AG04449 (cell line): ENCODE measurements around the gene PLCB3.

Experiments used
- CTCF ChIA-PET: fragments of 350-600 bp; formaldehyde crosslinking; extraction: SDS; loops from one replicate; lab custom pipeline; 2021; ENCODE audit warnings: antibody characterized with exemption; lab: Yijun Ruan, JAX
- POLR2A ChIA-PET: fragments of 400-600, 350-600 bp; formaldehyde crosslinking; extraction: SDS; loops from one replicate; lab custom pipeline; 2020; ENCODE audit warnings: antibody characterized with exemption, inconsistent platforms; lab: Yijun Ruan, JAX
- DNase-seq: peaks from one replicate; pipeline ENCODE4 v3.0.0-alpha.2; 2010; ENCODE audit warnings: low read depth, low spot score
- H3K4me3 ChIP-seq: 2 replicates; pipeline ENCODE4 v1.5.1; 2011; ENCODE audit warnings: low read depth, mild to moderate bottlenecking, control low read depth, low read length
- TF ChIP-seq, protein P1 (sequence below): IDR thresholded peaks from one replicate; pipeline ENCODE4 v1.5.1; 2011; ENCODE audit warnings: mild to moderate bottlenecking, moderate library complexity, low read length, control low read depth, inconsistent platforms; ENCODE audit not compliant: insufficient read depth; ENCODE audit errors: missing control alignments

Gene PLCB3

DNA sequence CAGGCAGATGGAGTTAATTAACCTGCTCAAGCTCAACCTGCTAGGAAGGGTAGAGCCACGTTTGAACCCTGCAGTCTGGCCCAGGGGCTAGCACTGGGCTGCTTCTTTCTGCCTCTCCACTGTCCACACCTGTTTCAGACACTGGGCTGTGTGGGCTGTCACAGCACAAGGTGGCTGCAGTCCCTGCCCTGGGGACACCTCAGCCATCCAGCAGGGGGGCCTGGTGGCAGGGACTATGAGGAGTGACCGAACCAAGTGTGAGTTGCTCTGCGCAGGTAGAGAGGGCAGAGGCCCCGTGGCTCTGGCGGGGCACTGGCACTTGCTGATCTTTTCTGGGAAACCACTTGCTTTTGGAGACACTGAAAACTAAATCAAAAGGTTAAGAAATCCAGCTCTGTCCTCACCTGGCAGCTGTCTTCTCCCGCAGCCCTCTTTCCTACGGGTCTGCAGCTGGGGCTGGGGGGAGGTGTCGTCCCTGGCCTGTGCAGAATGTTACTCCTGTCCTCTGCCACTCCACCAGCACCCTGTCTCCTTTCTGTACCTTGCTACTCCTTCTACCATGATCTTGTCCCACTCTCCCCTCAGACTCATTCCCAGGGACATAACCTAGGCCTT, 27.4 kb downstream of the PLCB3 start:
- POLR2A ChIA-PET = no interaction called here
- H3K4me3 ChIP-seq = no peak overlapping the region
- TF ChIP-seq, protein P1, sequence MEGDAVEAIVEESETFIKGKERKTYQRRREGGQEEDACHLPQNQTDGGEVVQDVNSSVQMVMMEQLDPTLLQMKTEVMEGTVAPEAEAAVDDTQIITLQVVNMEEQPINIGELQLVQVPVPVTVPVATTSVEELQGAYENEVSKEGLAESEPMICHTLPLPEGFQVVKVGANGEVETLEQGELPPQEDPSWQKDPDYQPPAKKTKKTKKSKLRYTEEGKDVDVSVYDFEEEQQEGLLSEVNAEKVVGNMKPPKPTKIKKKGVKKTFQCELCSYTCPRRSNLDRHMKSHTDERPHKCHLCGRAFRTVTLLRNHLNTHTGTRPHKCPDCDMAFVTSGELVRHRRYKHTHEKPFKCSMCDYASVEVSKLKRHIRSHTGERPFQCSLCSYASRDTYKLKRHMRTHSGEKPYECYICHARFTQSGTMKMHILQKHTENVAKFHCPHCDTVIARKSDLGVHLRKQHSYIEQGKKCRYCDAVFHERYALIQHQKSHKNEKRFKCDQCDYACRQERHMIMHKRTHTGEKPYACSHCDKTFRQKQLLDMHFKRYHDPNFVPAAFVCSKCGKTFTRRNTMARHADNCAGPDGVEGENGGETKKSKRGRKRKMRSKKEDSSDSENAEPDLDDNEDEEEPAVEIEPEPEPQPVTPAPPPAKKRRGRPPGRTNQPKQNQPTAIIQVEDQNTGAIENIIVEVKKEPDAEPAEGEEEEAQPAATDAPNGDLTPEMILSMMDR = no peak
- CTCF ChIA-PET = interaction anchor here (1.4 to 5.0 kb wide), 3 partner anchors 22 to 28 kb away, joined by 4 to 20 read pairs (median 4); partner anchors contain the start of gene PLCB3
- DNase-seq = no peak

DNA sequence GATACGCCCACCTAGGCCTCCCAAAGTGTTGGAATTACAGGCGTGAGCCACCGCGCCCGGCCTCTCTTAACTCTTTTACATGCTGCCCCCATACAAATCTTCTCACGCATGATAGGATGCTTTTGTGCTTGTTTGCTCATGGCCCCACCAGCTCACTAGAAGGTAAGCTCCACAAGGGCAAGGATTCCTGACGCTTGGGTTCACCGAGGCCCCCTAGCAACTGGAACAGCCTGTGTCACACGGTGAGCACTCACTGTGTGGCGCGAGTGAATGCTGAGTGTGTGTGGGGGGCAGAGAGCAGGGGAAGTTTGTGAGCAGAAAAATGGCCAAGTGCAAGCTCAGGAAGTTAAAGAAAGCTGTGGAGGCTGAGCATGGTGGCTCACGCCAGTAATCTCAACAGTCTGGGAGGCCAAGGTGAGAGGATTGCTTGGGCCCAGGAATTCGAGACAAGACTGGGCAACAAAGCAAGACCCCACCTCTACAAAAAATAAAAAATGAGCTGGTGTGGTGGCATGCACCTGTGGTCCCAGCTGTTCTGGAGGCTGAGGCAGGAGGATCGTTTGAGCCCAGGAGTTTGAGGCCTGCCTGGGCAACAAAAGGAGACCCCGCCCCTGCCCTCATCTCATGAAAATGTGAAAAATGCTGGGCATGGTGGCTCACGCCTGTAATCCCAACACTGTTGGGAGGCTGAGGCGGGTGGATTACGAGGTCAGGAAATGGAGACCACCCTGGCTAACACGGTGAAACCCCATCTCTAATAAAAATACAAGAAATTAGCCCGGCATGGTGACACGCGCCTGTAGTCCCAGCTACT, 30.8 kb downstream of the PLCB3 start:
- ChIA-PET CTCF (interaction anchor here (1.2 to 10.7 kb wide), 6 partner anchors 8 to 73 kb away, joined by 3 to 166 read pairs (median 18); partner anchors contain the start of genes CATSPERZ and ESRRA), POLR2A (interaction anchor here (0.7 to 2.2 kb wide), 2 partner anchors 12 to 37 kb away, joined by 3 to 8 read pairs; no protein-coding TSS in a partner anchor)
- H3K4me3 ChIP-seq = no peak overlapping the region
- TF ChIP-seq, protein P1 = no peak
- DNase-seq = no peak

DNA sequence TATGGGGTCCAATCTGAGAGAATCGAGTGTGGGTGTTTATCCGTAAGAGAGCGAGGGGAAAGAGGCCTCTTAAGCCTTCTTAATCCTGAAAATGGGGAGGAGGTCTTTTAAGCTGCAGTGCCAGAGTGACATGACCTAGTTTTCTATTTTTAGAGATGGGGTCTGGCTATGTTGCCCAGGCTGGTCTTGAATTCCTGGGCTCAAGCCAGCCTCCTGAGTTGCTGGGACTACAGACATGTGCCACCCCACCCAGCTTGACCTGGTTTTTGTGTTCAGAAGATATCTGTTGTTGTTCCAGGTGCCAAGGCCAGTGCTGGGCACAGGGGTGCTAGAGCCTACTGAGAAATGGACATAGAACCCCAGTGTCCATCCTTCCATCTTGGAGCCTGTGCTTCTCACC, 31.8 kb downstream of the PLCB3 start:
- H3K4me3 ChIP-seq = peak overlapping the region; percentile 73; the same call in 1 of the 2 replicates
- ChIA-PET CTCF (interaction anchor here (0.9 to 10.7 kb wide), 8 partner anchors 9 to 405 kb away, joined by 3 to 166 read pairs (median 8); partner anchors contain the start of genes CATSPERZ and ESRRA), POLR2A (interaction anchor here (0.7 to 2.2 kb wide), 4 partner anchors 11 to 37 kb away, joined by 3 to 8 read pairs (median 3); partner anchors contain the start of gene ESRRA)
- no peak for DNase-seq
- TF ChIP-seq, protein P1 = no peak

DNA sequence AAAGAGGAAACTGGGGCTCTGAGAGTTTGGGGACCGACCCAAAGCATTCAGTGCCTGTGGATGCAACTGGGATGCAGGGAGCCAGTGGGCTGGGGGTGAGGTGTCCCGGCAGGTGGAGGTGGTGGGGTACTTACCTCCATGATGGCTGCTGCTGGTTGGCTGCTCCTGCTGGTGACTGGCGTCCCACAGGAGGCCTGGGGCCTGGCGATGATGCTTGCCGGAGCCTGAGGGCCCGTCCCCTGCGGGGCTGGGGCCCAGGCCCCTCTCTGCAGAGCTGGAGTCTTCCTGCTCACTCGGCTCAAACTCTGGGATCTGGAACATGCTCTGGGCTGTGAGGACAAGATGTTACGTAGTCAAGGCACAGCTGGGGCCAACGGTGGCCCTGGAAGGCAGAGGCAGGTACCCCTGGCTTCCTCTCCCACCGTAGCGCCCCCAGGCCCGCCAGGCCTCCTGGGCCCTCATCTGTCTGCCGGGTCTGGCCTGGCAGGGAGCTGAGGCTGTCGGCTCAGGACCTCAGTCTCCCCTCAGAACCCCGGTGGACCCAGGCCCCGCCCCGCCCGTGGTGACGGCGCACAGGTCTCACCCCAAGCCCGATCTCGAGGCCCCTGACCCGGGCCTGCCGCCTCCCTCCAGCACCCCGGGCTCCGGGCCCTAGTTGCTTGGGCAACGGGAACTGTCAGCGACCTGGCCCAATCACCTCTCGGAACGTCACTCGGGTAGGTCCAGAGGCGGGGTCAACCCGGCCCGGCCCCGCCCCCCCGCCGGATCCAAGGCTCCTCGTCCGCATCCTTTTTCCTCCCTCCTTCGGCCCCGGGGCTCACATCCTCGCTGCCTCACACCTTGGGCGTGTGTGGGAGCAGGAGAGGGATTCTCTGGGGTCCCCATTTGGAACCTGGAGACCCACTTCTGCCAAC, 33.0 kb downstream of the PLCB3 start, which contains the start of gene BAD:
Gene BAD (minus strand): TSS at position 618 of the 914 bp plus-strand sequence. CDS start 297 bp downstream, at position 321.
- POLR2A ChIA-PET = interaction anchor here (0.9 to 2.2 kb wide), 5 partner anchors 12 to 16 kb away, joined by 3 to 9 read pairs (median 7); no protein-coding TSS in a partner anchor
- no peak for DNase-seq
- H3K4me3 ChIP-seq = peak within 1 kb of the TSS; percentile 73
- TF ChIP-seq, protein P1 = no peak
- CTCF ChIA-PET = interaction anchor here (0.9 to 10.7 kb wide), 8 partner anchors 10 to 404 kb away, joined by 3 to 166 read pairs (median 8); partner anchors contain the start of genes CATSPERZ and ESRRA

DNA sequence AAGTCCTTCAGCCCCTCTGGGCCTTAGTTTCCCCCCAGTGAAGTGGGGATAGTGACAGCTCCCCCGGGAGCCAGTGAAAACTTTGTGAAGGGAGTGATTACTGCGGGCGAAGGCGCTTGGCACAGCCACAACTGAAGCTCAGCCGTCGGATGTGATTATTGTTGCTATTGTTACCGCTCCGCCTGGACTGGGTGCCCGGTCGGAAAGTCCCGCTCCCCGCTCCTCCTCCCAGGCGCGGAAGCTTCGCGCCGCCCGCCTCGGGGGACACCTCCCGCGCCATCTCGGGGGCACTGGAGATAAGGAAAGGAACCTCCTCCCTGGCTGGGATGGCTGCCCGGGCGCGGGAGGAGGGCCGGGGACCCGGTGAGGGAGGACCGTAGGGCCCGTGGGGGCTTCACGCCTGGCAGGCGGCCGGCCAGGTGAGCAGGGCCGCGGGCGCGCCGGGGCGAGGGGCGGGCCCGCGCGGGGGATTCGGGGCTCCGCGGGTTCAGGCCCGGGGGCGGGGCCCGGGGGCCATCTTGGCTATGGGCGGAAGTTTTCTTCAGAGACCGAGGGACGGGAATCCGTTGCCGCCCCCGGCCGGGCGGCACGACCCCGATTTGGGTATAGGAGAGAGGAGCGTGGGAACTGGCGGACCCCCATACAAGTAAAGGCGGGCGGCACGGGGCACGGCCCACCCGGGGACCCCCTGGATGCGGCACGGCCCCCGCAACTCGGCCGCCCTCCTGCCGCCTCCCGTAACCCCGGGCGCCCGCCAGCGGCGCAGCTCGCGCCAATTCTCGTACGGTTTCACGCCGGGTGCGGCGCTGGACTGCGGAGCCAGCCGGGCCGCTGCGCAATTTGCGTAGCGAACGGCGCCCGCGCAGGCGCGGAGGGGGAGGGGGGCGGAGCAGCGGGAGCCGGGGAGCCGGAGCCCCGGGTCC, 33.9 kb downstream of the PLCB3 start, which contains the start of gene GPR137:
Gene GPR137 (plus strand): TSS at position 887 of the 923 bp plus-strand sequence. CDS start 677 bp downstream, outside the sequence.
- TF ChIP-seq, protein P1 = no peak
- ChIA-PET POLR2A (interaction anchor here (0.9 to 1.7 kb wide), 4 partner anchors 13 to 33 kb away, joined by 3 to 9 read pairs (median 6); partner anchors contain the start of gene PRDX5), CTCF (interaction anchor here (1.1 to 10.7 kb wide), 4 partner anchors 14 to 70 kb away, joined by 4 to 166 read pairs (median 26); partner anchors contain the start of genes CATSPERZ and ESRRA)
- peak within 1 kb of the TSS; percentile 73 for H3K4me3 ChIP-seq
- DNase-seq = no peak
